ENCODE results near the gene BRME1. TPM values are rescaled to one million over a fixed set of nuclear protein-coding genes. Genes with fewer than 3 reads are reported as not detected.
A peak's percentile ranks its signal among the peaks of the same experiment; 100 is the strongest.

BRME1 gene
- total and polyA plus RNA-seq, 2 of the 13 experiments (the other 11 are each of a cell fraction or from before 2014, with no cell fraction given) = 0.74 to 1.5 TPM

GRCh38 chr19:13865571-13866462 is 40.1 kb downstream of the BRME1 start (continued):
- TF ChIP-seq TFAP4 (IDR thresholded peaks at IDR 0.05; ENCODE audit: borderline replicate concordance, low read depth) = peak; percentile 20; the same call in 1 of the 2 replicates
- TF ChIP-seq, protein P1, sequence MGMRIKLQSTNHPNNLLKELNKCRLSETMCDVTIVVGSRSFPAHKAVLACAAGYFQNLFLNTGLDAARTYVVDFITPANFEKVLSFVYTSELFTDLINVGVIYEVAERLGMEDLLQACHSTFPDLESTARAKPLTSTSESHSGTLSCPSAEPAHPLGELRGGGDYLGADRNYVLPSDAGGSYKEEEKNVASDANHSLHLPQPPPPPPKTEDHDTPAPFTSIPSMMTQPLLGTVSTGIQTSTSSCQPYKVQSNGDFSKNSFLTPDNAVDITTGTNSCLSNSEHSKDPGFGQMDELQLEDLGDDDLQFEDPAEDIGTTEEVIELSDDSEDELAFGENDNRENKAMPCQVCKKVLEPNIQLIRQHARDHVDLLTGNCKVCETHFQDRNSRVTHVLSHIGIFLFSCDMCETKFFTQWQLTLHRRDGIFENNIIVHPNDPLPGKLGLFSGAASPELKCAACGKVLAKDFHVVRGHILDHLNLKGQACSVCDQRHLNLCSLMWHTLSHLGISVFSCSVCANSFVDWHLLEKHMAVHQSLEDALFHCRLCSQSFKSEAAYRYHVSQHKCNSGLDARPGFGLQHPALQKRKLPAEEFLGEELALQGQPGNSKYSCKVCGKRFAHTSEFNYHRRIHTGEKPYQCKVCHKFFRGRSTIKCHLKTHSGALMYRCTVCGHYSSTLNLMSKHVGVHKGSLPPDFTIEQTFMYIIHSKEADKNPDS (CRISPR knock-in tag; IDR thresholded peaks at IDR 0.05) = no peak
- TF ChIP-seq, protein P2, sequence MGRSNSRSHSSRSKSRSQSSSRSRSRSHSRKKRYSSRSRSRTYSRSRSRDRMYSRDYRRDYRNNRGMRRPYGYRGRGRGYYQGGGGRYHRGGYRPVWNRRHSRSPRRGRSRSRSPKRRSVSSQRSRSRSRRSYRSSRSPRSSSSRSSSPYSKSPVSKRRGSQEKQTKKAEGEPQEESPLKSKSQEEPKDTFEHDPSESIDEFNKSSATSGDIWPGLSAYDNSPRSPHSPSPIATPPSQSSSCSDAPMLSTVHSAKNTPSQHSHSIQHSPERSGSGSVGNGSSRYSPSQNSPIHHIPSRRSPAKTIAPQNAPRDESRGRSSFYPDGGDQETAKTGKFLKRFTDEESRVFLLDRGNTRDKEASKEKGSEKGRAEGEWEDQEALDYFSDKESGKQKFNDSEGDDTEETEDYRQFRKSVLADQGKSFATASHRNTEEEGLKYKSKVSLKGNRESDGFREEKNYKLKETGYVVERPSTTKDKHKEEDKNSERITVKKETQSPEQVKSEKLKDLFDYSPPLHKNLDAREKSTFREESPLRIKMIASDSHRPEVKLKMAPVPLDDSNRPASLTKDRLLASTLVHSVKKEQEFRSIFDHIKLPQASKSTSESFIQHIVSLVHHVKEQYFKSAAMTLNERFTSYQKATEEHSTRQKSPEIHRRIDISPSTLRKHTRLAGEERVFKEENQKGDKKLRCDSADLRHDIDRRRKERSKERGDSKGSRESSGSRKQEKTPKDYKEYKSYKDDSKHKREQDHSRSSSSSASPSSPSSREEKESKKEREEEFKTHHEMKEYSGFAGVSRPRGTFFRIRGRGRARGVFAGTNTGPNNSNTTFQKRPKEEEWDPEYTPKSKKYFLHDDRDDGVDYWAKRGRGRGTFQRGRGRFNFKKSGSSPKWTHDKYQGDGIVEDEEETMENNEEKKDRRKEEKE (IDR thresholded peaks at IDR 0.05) = no peak
- TF ChIP-seq SNAPC2 (CRISPR knock-in tag; IDR thresholded peaks at IDR 0.05) = no peak
- no peak for TF ChIP-seq ETS1 (CRISPR knock-in tag; IDR thresholded peaks at IDR 0.05)
- TF ChIP-seq SAP130 (CRISPR knock-in tag; IDR thresholded peaks at IDR 0.05; ENCODE audit: low read depth) = peak; percentile 33; the same call in 1 of the 2 replicates
- TF ChIP-seq, protein P3, sequence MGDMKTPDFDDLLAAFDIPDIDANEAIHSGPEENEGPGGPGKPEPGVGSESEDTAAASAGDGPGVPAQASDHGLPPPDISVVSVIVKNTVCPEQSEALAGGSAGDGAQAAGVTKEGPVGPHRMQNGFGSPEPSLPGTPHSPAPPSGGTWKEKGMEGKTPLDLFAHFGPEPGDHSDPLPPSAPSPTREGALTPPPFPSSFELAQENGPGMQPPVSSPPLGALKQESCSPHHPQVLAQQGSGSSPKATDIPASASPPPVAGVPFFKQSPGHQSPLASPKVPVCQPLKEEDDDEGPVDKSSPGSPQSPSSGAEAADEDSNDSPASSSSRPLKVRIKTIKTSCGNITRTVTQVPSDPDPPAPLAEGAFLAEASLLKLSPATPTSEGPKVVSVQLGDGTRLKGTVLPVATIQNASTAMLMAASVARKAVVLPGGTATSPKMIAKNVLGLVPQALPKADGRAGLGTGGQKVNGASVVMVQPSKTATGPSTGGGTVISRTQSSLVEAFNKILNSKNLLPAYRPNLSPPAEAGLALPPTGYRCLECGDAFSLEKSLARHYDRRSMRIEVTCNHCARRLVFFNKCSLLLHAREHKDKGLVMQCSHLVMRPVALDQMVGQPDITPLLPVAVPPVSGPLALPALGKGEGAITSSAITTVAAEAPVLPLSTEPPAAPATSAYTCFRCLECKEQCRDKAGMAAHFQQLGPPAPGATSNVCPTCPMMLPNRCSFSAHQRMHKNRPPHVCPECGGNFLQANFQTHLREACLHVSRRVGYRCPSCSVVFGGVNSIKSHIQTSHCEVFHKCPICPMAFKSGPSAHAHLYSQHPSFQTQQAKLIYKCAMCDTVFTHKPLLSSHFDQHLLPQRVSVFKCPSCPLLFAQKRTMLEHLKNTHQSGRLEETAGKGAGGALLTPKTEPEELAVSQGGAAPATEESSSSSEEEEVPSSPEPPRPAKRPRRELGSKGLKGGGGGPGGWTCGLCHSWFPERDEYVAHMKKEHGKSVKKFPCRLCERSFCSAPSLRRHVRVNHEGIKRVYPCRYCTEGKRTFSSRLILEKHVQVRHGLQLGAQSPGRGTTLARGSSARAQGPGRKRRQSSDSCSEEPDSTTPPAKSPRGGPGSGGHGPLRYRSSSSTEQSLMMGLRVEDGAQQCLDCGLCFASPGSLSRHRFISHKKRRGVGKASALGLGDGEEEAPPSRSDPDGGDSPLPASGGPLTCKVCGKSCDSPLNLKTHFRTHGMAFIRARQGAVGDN (CRISPR knock-in tag; IDR thresholded peaks at IDR 0.05) = peak; percentile 63
- TF ChIP-seq, protein P4, sequence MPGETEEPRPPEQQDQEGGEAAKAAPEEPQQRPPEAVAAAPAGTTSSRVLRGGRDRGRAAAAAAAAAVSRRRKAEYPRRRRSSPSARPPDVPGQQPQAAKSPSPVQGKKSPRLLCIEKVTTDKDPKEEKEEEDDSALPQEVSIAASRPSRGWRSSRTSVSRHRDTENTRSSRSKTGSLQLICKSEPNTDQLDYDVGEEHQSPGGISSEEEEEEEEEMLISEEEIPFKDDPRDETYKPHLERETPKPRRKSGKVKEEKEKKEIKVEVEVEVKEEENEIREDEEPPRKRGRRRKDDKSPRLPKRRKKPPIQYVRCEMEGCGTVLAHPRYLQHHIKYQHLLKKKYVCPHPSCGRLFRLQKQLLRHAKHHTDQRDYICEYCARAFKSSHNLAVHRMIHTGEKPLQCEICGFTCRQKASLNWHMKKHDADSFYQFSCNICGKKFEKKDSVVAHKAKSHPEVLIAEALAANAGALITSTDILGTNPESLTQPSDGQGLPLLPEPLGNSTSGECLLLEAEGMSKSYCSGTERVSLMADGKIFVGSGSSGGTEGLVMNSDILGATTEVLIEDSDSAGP (CRISPR knock-in tag; IDR thresholded peaks at IDR 0.05; ENCODE audit: borderline replicate concordance) = peak; percentile 61; the same call in 1 of the 2 replicates
- TF ChIP-seq YEATS4 (CRISPR knock-in tag; IDR thresholded peaks at IDR 0.05; ENCODE audit: borderline replicate concordance) = no peak
- TF ChIP-seq ZNF446 (CRISPR knock-in tag; IDR thresholded peaks at IDR 0.05) = no peak
- TF ChIP-seq RAD51 (IDR thresholded peaks at IDR 0.05; ENCODE audit: borderline replicate concordance) = no peak
- TF ChIP-seq GABPB1 (CRISPR knock-in tag; IDR thresholded peaks at IDR 0.05) = peak; percentile 26; the same call in 1 of the 2 replicates
- TF ChIP-seq ZSCAN25 (CRISPR knock-in tag; IDR thresholded peaks at IDR 0.05) = no peak
- TF ChIP-seq, protein P5, sequence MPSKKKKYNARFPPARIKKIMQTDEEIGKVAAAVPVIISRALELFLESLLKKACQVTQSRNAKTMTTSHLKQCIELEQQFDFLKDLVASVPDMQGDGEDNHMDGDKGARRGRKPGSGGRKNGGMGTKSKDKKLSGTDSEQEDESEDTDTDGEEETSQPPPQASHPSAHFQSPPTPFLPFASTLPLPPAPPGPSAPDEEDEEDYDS (CRISPR knock-in tag; IDR thresholded peaks at IDR 0.05) = no peak
